ENCODE measurements around the gene TLR5.

- TF ChIP-seq CTCF (IDR thresholded peaks at IDR 0.05): no peak
- TF ChIP-seq POLR2AphosphoS5 (IDR thresholded peaks at IDR 0.05; ENCODE audit: low read depth, low read length): no peak
- TF ChIP-seq REST (IDR thresholded peaks at IDR 0.05; ENCODE audit: insufficient read depth in 1 of 2, low read depth in 2 of 2, low read length in 1 of 2): no peak
- no peak for TF ChIP-seq SIN3A (IDR thresholded peaks at IDR 0.05; ENCODE audit: borderline replicate concordance, insufficient read depth, low read depth, low read length)
These were observed 66.7 kb downstream of the TLR5 start for GRCh38 chr1:223076362-223076761.

All from Panc1 (cell line).